HG03097 (cell line): ENCODE data around the gene STK32B.

Experiments
- ATAC-seq: cut with Tn5 transposase; IDR thresholded peaks from one replicate; pipeline ENCODE4 v1.9.1; 2021; ENCODE audit not compliant: unreplicated experiment, low FRiP score

Gene STK32B

DNA sequence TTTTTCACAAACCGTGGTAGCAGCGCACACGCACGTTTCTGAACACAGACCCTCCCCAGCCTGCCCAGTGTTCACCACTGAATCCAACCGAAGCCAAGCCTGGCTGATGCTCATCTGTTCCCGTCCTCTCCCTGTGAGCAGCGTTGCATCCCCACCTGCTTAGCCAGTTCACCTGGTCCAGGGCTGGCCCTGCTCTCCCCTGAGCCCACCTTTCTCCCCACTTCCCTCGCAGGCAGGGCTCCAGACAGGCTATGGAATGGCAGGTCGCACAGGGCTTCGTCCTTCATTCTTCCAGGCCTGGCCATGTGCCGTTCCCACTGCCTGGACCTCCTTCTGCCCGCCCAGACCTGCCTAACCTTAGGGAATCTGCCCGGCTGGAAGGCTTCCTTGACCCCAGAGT, 410.2 kb downstream of the STK32B start:
- no peak for ATAC-seq

DNA sequence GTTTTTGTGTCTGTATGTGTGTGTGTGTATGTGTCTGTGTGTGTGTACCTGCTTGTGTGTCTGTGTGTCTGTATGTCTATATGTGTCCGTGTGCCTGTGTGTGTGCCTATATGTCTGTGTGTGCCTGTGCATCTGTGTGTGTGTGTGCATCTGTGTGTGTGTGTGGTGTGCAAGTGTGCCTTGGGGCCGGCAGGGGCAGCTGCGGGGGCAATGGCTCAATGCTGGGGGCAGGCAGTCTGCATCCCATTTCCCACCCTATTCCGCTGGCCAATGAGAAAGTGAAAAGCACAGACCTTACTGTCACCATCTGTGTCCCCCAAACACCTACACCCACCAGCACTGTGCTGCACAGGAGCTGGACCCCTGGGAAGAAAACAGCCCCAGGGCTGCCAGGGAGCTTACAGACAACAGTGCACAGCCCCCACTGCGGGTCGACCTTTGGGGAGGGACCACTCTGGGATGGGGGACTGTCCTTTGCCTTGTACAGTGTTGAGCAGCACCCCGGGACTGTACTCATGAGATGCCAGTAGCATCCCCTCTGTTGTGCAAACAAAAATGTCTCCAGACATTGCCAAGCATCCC, 411.1 kb downstream of the STK32B start:
- no peak for ATAC-seq

DNA sequence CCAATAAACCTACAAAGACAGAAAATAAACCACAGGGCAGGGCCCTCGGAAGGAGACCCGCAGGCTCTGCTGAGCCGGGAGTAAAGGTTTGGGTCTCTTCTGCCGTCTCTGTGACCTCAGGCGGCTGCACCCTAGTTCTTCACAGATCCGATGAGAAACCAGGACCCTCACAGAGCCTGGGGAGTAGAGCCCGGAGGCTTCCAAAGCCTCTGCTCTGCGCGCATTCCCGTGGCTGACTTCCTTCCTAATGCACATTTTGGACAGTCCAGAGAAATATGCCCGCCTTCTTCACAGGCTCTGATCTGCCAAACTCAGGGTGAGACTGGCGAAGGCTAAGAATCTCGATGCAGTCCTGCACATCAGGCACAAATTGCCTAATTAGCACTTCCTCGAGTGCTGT, 411.6 kb downstream of the STK32B start:
- no peak for ATAC-seq

DNA sequence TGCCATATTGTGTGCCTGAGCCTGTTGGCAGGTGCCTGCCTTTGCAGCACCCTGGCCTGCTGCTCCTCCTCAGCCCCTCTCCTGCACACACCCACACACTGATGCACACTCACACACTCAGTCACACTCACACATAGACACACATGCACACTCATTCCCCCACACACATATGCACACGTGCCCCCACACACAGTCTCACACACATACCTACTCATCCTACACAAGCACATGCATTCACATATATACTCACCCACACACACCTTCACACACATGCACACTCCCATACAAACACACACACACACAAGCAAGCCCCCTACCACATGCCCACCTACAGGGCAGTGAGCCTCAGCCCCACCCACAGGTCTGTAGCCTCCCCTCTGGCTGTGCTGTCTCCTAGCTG, 412.1 kb downstream of the STK32B start:
- no peak for ATAC-seq

DNA sequence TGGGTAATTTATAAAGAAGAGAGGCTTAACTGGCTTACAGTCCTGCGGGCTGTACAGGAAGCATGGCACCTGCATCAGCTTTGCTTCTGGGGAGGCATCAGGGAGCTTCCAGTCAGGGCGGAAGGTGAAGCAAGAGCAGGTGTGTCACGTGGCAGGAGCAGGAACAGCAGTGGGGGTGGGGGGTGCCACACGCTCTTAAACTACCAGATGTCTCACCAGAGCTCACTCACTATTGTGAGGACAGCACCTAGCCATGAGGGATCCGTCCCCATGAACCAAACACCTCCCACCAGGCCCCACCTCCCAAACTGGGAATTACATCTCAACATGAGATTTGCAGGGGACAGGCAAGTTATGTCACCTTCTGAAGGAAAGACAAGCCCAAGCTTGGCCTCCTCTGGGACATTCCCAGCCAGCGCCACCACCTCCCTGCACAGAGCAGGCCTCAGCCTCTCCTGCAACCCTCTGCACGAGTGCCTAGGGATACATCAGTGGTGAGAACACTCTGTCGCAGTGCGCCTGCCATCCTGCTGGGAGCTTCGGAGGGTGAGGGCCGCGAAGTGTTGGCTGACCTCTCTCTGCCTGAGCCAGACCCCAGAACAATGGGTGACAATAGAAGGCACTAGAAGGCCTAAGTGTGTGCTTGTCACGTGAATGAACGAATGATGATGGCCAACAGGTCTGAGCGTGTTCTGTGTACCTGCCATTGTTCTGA, 412.8 kb downstream of the STK32B start:
- no peak for ATAC-seq

DNA sequence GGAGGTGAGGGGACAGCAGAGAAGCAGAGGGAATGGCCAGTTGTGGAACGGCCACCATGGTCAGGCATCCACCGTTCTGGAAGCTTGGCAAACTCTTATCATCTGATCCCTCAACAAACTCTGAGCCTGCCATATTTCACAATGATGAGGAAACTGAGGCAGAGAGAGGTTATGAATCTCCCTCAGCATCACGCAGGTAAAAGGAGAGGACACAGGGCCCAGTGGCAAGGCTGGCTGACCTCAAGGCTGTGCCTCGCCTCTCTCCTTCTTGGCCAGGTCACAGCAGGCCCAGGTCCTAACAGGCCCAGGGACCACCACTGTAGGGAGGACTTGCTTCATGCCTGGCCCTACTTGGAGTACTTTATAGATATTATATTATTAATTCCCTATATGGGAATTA, 414.2 kb downstream of the STK32B start:
- no peak for ATAC-seq

DNA sequence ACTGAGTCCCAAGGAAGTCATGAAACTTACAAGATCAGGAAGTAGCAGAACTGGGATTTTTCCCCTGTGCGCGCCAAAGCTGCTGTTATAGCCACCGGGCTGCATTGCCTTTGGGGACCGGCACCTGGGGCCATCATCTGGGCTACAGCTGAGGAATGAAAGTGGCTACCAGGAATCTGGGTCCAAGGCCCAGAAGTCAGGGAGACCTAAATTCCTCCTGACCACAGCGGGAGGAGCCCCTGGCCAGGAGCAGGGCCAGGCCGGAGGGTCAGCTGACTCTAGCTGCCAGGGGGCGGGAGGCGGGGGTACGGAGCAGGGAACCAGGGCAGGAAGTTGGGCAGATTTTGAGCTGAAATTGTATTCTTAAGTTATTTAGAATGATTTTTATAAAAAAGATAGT, 414.7 kb downstream of the STK32B start:
- ATAC-seq, result no peak

DNA sequence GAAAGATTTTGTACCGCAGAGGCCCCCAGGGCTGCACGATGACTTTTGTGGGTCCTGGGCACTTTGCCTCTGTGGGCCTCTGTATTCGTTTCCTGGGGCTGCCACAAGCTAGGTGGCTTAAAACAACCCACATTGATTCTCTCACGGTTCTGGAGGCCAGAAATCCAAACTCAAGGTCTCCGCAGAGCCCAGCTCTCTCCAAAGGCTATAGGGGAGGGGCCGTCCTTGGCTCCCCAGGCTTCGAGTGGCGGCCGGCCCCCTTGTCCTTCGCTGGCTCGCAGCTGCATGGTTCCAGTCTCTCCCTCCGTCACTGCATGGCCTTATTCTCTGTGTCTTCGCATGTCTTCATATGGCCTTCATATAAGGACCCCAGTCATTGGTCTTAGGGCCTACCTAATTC, 415.8 kb downstream of the STK32B start:
- ATAC-seq, result no peak

DNA sequence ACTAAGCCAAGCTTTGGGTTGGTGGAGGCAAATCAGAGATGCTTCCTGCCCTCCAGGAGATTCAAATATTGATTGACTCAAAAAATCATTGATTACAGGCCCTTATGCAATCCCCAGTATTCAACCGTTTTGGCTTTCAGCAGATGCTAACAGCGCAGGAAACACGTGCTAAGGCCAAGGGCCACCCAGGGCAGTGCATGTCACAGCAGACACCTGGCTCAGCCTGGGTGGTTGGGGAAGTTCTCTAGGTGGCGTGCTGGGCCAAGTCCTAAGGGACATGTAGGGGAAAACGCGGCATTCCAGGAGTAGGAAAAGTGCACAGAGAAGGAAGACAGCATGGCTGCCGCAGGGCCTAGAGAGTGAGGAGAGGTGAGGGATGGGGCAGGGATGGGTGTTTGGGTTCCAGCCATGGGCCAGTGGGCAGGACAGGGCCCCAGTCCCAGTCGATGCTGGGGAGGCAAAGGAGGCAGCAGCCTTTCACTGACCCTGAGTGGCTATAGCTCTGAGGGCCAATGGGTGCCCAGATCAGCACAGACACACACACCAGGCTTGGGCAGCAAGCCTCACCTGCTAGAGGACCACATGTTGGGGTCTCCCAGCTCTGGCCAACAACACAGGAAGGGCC, 418.0 kb downstream of the STK32B start:
- no peak for ATAC-seq

DNA sequence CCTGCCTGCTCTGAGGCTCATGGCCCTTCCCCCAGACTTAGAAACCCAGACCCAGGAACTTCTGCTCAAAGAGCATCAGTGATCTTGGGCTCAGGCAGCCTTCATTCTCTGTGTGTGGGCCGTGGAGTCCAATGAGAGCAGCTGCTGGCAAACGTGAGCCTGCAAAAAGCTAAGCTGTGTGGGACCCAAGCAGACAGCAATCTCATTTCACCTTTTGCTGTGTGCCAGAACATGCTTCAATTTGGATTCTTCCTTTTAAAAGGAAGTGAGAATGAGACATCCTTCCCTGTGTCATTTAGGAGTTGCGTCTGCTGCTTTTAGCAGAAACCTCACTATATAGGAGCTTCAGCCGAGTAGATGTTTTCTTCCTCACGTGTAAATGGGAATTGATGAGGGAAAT, 418.6 kb downstream of the STK32B start:
- ATAC-seq, result no peak

DNA sequence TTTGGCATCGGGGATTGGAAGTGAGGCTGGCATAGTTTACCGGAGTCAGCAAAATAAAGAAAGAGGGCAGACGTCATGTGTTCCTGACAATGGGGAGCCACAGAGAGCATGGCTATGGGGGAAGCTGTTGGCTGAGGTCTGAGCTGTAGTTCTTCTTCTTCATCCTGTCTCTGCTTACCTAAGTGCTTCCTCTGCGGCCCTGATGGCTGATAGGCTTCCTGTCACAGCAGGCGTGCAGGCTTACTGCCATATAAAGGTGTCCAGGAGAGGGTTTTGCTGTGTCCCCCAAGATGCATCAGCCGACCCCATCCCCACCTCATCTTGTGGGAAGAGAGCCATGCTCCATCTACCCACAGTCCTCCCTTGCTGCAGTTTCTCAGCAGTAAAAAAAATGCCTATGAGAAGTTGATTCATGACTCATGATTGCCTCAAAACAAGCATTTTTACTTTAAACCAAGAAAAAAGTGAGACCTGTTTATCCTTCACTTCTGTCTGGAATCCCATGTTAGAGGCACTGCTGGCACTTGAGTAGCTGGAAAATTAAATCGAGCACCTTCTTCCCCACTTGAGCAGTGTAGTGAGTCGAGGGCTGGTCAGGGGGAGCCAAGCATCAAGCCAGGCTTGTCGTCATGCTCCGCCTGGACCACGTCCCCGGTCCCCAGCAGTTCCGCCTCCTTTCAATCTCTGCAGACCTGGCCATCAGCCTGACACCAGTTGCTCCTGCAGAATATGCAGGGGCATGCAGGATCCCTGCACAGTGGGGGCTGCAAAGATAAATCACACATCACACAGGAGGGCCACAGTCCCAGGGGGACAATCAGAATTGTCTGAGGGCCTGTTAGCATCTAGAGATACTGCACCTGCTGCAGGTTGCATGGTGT, 419.3 kb downstream of the STK32B start:
- no peak for ATAC-seq

DNA sequence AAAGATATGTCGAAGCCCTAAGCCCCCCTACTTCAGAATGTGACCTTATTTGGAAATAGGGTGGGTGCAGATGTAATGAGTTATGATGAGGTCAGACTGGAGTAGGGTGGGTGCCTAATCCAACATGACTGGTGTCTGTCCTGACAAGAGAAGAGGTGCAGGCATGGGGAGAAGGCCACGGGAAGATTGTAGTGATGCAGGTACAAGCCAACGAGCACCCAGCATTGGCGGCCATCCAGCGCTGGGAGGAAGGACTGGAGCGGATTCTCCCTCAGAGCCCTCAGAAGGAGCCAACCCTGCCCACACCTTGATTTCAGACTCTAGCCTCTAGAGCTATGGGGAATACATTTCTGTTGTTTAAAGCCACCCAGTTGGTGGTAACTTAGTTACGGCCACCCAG, 419.9 kb downstream of the STK32B start:
- no peak for ATAC-seq

DNA sequence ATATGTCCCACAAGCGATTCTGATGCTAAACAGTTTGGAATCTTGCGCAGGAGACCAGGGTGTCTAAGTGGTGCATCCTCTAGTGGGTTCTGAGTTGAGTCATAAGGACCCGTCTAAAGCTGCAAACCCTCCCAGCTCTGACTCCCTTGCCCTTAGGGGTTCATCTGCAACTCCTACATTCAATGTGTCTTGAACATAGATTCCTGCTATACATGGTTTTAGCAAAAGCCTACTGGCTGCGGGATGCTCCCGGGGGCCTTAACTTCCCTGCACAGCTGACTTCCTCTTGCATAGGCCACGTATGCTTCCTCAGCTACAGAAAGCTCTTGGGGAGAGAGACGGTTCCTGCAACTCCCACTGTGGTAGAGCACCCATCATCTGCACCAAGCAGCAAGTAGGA, 420.4 kb downstream of the STK32B start:
- ATAC-seq, result no peak

DNA sequence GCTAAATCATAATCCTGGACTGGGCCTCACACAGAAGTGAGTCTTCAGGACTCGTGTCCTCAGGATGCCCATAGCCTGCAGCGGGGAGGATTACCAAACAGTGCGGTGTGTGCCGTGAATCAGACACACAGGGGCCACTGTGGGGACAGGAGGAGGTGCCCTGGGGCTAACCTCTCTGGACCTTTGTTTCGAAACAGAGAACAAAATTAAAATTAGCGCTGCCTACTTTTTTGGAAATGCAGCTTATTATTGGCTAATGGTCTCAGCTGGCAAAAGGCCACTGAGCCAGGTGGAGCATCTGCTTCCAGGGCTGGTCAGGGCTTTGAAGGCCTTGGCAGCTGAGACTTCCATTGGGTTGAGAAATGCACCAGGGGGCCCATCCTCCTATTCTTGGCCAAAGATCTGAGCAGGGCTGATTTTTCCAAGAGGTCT, 420.9 kb downstream of the STK32B start:
- no peak for ATAC-seq

DNA sequence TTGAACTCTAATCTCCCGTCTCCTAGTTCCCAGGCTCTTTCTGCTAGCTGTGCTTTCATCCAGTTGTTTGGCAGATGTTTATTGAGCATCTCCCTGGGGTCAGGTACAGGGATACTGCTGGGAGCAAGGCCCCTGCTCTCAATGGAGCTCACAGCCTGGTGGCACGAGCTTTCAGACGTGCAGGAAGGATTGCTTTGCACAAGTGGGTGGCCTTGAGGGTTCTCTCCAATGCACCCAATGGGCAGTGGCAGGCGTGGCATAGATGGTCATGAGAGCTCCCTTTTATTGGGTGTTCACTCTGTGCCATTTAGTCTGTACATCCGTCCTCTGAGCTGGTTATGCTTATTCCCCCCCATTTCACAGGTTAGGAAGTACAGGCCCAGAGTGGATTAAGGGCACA, 421.8 kb downstream of the STK32B start:
- ATAC-seq, result no peak

DNA sequence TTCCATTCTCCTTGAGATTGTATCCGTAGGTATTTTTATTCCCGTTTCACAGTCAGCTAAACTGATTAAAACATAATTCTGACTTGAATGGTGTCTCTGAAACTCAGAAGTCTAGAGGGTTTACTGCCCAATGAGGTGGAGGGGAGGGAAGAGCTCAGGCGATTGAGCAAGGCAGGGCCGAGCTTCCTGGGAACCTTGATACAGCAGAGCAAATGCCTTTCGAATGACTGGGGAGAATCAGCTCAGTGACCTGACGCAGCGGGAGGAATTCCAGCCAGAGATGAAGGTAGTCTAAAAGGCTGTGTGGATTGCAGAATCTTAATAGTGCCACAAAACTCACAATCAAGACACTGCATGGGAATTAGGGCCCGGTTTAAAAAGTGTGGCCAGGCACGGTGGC, 423.5 kb downstream of the STK32B start:
- no peak for ATAC-seq

DNA sequence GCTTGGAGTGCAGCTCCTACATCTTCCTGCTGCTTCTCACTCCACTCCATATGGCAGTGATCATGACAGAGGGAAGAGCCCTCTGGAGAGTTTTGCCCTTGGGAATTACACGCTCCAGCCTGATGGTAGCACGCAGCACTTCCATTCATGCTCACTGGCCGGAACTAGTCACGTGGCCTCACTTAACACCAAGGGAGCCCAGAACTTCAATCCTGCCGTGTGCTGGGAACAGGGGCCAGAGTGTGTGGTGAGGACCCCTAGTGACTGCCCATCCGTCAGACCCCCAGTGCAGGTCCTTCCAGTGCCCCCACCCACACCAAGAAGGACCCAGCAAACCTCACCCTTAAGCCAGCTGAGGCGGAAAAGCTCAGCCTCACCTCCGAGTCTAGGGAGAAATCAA, 426.3 kb downstream of the STK32B start:
- ATAC-seq, result no peak

DNA sequence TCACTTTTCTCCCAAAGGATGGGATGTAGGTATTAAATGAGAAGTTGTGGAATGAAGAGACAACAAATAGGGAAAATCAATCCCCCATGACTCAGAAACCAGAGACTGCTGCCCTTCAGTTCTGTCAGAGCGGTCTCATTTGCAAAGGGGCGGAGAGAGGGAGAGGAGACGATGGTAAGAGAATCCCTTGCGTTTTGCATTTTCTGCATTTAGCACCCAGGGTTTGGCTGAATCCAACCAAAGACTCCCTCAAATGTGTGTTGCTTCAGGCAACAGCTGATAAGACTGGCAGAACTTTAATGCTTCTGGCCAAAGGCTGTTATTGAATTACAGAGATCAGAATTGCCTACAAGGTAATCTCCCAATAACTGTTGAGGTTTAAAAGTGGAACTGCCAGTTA, 426.9 kb downstream of the STK32B start:
- ATAC-seq, result no peak

DNA sequence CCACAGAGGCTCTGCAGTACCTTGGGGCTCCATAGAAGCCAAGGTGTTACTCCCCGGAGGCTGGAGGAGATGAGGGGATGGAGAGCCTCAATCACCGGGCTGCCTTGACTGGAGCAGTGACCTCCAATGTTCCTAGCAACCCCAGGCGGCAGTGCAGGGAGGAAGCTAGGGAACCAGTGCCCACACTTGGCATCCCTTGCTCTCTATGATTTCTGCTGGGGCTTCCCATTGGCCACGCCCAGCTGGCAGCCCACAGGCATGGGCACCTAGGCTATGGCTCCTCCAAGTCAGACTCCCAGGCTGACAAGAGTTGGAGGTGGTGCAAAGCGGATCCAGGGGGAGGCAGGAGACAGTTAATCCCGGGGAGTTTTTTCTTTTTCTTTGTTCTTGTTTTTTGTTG, 427.4 kb downstream of the STK32B start:
- no peak for ATAC-seq

DNA sequence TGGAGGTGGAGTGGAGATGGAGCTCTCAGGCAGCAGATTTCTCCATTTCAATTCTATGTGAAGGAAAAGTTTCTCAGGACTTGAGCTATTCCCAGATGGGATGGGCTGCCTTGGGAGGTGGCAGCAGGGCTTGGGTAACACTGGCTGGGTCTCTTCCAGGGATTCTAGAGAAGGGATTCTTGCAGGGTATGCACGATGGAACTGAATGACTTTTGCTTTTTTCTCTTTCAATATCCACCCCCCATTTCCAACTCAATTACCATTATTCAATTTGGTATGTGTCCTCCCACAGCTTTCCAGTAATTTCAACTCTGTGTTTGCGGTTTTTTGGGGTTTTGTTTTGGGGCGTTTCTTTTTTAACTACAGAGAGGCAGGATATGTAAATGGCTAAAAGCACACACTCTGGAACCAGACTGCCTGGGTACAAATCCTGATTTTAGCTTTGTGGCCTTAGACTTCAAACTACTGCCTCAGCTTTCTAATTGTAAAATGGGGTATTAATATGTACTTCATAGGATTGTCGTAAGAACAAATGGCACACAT, 428.3 kb downstream of the STK32B start:
- ATAC-seq, result no peak

DNA sequence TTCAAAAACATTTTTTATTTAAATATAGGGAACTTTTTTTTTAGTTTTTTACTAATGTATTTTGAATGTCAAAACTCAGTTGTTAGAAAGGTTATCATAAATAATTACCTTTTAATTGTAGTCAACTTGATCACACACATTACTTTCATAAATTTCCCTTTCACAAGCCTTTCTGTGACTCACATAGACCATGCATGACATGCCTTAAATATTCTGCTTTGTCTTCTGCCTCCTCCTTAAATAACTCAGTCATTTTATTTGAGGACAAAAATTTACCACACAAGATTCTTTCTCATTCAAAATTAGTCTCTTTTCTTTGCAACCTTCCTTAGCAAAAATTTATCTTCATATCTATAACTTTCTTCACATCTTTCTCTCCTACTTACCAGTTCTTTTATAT, 437.1 kb downstream of the STK32B start:
- no peak for ATAC-seq
